DND-41 (cell line): Measurements from ENCODE around the gene XRCC5.
A peak's percentile ranks its signal among the peaks of the same experiment; 100 is the strongest.

Experiments
- ATAC-seq: fragments of 200-7000 bp; cut with Tn5 transposase; 3 replicates; pipeline ENCODE4 v1.9.1; 2021; ENCODE audit warnings: low read depth; ENCODE audit not compliant: insufficient read depth
- DNase-seq: peaks from one replicate; pipeline ENCODE4 v3.0.0-alpha.2; 2020
- H2AFZ ChIP-seq: 2 replicates; pipeline ENCODE4 v1.6.0; 2012; ENCODE audit warnings: low read depth, low read length
- H3K27ac ChIP-seq: 2 replicates; pipeline ENCODE4 v1.5.1; 2012; ENCODE audit warnings: low read length, inconsistent platforms
- H3K27me3 ChIP-seq: fragments of 200-600 bp; sonication (generic); 2 replicates; pipeline ENCODE4 v1.6.0; 2012; ENCODE audit warnings: low read length, mild to moderate bottlenecking, inconsistent platforms; ENCODE audit not compliant: insufficient read depth, poor library complexity
- H3K36me3 ChIP-seq: 2 replicates; pipeline ENCODE4 v1.5.1; 2012; ENCODE audit warnings: low read length, inconsistent platforms; ENCODE audit not compliant: insufficient read depth
- H3K4me1 ChIP-seq: 2 replicates; pipeline ENCODE4 v1.5.1; 2012; ENCODE audit warnings: mild to moderate bottlenecking, low read length; ENCODE audit not compliant: insufficient read depth
- H3K4me2 ChIP-seq: 2 replicates; pipeline ENCODE4 v1.6.0; 2012; ENCODE audit warnings: mild to moderate bottlenecking, moderate library complexity, low read length, inconsistent platforms; ENCODE audit not compliant: insufficient read depth
- H3K4me3 ChIP-seq, 2 experiments: fragments of 200-600 bp in 1 of 2; shearing (Covaris generic) in 1 of 2; 2 replicates each; pipeline ENCODE4 v1.5.1; 2012 to 2016; ENCODE audit warnings: inconsistent platforms in 2 of 2, low read length in 2 of 2, mild to moderate bottlenecking in 2 of 2, low read depth in 1 of 2, moderate library complexity in 1 of 2
- H3K79me2 ChIP-seq: 2 replicates; pipeline ENCODE4 v1.6.0; 2012; ENCODE audit warnings: low read length, inconsistent platforms; ENCODE audit not compliant: insufficient read depth
- H3K9ac ChIP-seq: 2 replicates; pipeline ENCODE4 v1.6.0; 2012; ENCODE audit warnings: low read depth, mild to moderate bottlenecking, inconsistent platforms, low read length, moderate library complexity
- H3K9me3 ChIP-seq: 2 replicates; pipeline ENCODE4 v1.5.1; 2012; ENCODE audit warnings: low read length, moderate library complexity, mild to moderate bottlenecking, inconsistent platforms; ENCODE audit not compliant: insufficient read depth, severe bottlenecking
- H4K20me1 ChIP-seq: 2 replicates; pipeline ENCODE4 v1.6.0; 2012; ENCODE audit warnings: low read length; ENCODE audit not compliant: insufficient read depth
- CTCF ChIP-seq: IDR thresholded peaks from 2 replicates; pipeline ENCODE4 v1.5.1; 2012; ENCODE audit warnings: borderline replicate concordance, low read length, moderate library complexity, mild to moderate bottlenecking; ENCODE audit not compliant: poor library complexity, severe bottlenecking; ENCODE audit errors: extremely low read depth
- EZH2 ChIP-seq: IDR thresholded peaks from 3 replicates; pipeline ENCODE4 v1.6.1; 2012; ENCODE audit warnings: borderline replicate concordance, low read depth, mild to moderate bottlenecking, moderate library complexity, low read length, inconsistent platforms; ENCODE audit not compliant: severe bottlenecking

XRCC5 gene

GRCh38 chr2:216083464-216084281 is 25.5 kb upstream of the XRCC5 start:
- Histone ChIP-seq H3K79me2 (no peaks in the 10 kb centered on the region), H3K9ac (no peak overlapping the region), H3K4me2 (no peak overlapping the region), H3K27ac (no peak overlapping the region), H3K4me1 (peaks cover 29% of the 10 kb centered on the region), H4K20me1 (no peaks in the 10 kb centered on the region), H3K4me3 (no peak overlapping the region), H3K27me3 (peaks cover 25% of the 10 kb centered on the region), H3K36me3 (no peaks in the 10 kb centered on the region), H3K9me3 (no peaks in the 10 kb centered on the region), H2AFZ (no peak overlapping the region)
- ATAC-seq (peak; percentile 15; the same call in 1 of the 3 replicates), DNase-seq (peak; percentile 32)
- TF ChIP-seq EZH2 (no peak), CTCF (no peak)

DNA sequence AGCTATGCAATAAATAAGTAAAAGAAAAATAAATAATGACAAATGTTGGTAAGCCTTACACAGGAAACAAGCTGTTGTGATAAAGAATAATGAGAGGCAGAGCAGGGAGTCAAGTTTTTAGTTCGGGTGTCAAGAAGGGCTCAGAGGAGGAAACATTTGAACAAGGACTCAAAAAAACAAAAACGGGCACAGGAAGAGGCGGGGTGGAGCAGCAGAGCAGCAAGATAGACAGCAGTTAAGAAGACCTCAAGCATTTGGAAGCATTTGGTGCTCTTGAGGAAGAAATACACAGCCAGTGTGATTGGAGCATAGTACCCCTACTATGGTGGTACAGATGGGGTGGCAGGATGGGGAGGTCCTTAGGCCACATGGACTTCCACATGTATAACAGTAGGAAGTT is 24.6 kb upstream of the XRCC5 start:
- H2AFZ ChIP-seq: no peak overlapping the region; the same call in 1 of the 2 replicates
- TF ChIP-seq EZH2: no peak
- TF ChIP-seq CTCF: no peak
- H3K9me3 ChIP-seq: no peaks in the 10 kb centered on the region
- no peak overlapping the region for H3K4me3 ChIP-seq
- H3K4me2 ChIP-seq: no peak overlapping the region
- H3K27me3 ChIP-seq: peaks cover 25% of the 10 kb centered on the region
- H3K9ac ChIP-seq: no peak overlapping the region
- ATAC-seq: peak; percentile 56
- DNase-seq: peak; percentile 29
- H3K4me1 ChIP-seq: peaks cover 29% of the 10 kb centered on the region
- H3K79me2 ChIP-seq: no peaks in the 10 kb centered on the region
- H3K27ac ChIP-seq: no peak overlapping the region
- H4K20me1 ChIP-seq: no peaks in the 10 kb centered on the region
- H3K36me3 ChIP-seq: no peaks in the 10 kb centered on the region

- no peak for TF ChIP-seq CTCF
- TF ChIP-seq EZH2: no peak
- H3K9ac ChIP-seq: no peak overlapping the region
- DNase-seq: no peak
- H3K4me3 ChIP-seq: no peak overlapping the region
- no peaks in the 10 kb centered on the region for H3K36me3 ChIP-seq
- H4K20me1 ChIP-seq: no peaks in the 10 kb centered on the region
- H3K27ac ChIP-seq: no peak overlapping the region
- no peaks in the 10 kb centered on the region for H3K79me2 ChIP-seq
- peaks cover 20% of the 10 kb centered on the region for H3K27me3 ChIP-seq
- ATAC-seq: no peak
- no peak overlapping the region for H2AFZ ChIP-seq
- H3K9me3 ChIP-seq: no peaks in the 10 kb centered on the region
- peaks cover 24% of the 10 kb centered on the region for H3K4me1 ChIP-seq
- no peak overlapping the region for H3K4me2 ChIP-seq
These were observed 22.8 kb upstream of the XRCC5 start for GRCh38 chr2:216086207-216086893.
